Neuronal stem cell (in vitro differentiated cells): Measurements from ENCODE around the gene C3orf18.

Experiments used
- DNase-seq: peaks from one replicate; pipeline ENCODE4 v3.0.0-alpha.2; 2013; ENCODE audit warnings: low spot score
- H2AFZ ChIP-seq: one replicate; pipeline ENCODE4 v1.6.1; 2013; ENCODE audit warnings: mild to moderate bottlenecking, low read length, inconsistent platforms
- H2AK5ac ChIP-seq: 2 replicates; pipeline ENCODE4 v1.6.1; 2013; ENCODE audit warnings: low read depth, mild to moderate bottlenecking, inconsistent platforms, low read length, moderate library complexity, mixed read lengths
- H2BK120ac ChIP-seq: 2 replicates; pipeline ENCODE4 v1.6.1; 2013; ENCODE audit warnings: low read depth, mild to moderate bottlenecking, inconsistent platforms, low read length, moderate library complexity, mixed read lengths
- H2BK12ac ChIP-seq: one replicate; pipeline ENCODE4 v1.6.1; 2013; ENCODE audit warnings: low read length, inconsistent platforms
- H2BK15ac ChIP-seq: 2 replicates; pipeline ENCODE4 v1.6.1; 2013; ENCODE audit warnings: mild to moderate bottlenecking, low read length, inconsistent platforms, mixed read lengths
- H2BK5ac ChIP-seq: one replicate; pipeline ENCODE4 v1.6.1; 2013; ENCODE audit warnings: inconsistent platforms, mild to moderate bottlenecking, low read length, moderate library complexity
- H3K14ac ChIP-seq: one replicate; pipeline ENCODE4 v1.6.1; 2013; ENCODE audit warnings: low read length, inconsistent platforms
- H3K18ac ChIP-seq: 2 replicates; pipeline ENCODE4 v1.6.1; 2013; ENCODE audit warnings: low read length, inconsistent platforms
- H3K23ac ChIP-seq: 2 replicates; pipeline ENCODE4 v1.6.1; 2013; ENCODE audit warnings: low read depth, mild to moderate bottlenecking, mixed read lengths, low read length, inconsistent platforms; ENCODE audit not compliant: poor library complexity
- H3K27ac ChIP-seq: replicated peaks from 3 replicates; pipeline ENCODE4 v1.5.1; 2013; ENCODE audit warnings: low read length, inconsistent platforms
- H3K27me3 ChIP-seq, 3 experiments: 2 replicates each; pipeline ENCODE4 v1.6.1; 2013; ENCODE audit warnings: low read length in 3 of 3, mild to moderate bottlenecking in 2 of 3, inconsistent platforms in 1 of 3, low read depth in 1 of 3, mixed read lengths in 1 of 3, moderate library complexity in 1 of 3; ENCODE audit not compliant: control insufficient read depth in 3 of 3, insufficient read depth in 3 of 3
- H3K36me3 ChIP-seq, 2 donors: replicated peaks in 1 of 2; 2 replicates each; pipeline ENCODE4 v1.6.1; 2013; ENCODE audit warnings: low read length in 2 of 2; ENCODE audit not compliant: control insufficient read depth in 2 of 2, insufficient read depth in 2 of 2
- H3K4ac ChIP-seq: 2 replicates; pipeline ENCODE4 v1.6.1; 2013; ENCODE audit warnings: inconsistent platforms, mild to moderate bottlenecking, low read length, moderate library complexity
- H3K4me1 ChIP-seq, 2 donors: 1 replicate in 1 of 2; 2 replicates in 1 of 2; pipeline ENCODE4 v1.6.1; 2013; ENCODE audit warnings: low read length in 2 of 2, low read depth in 1 of 2; ENCODE audit not compliant: control insufficient read depth in 2 of 2, insufficient read depth in 1 of 2
- H3K4me2 ChIP-seq: one replicate; pipeline ENCODE4 v1.6.1; 2013; ENCODE audit warnings: mild to moderate bottlenecking, low read length, inconsistent platforms; ENCODE audit not compliant: insufficient read depth, poor library complexity, severe bottlenecking
- H3K4me3 ChIP-seq, 2 donors: 2 replicates each; pipeline ENCODE4 v1.5.1; 2013; ENCODE audit warnings: low read length in 2 of 2, mild to moderate bottlenecking in 2 of 2, inconsistent platforms in 1 of 2, moderate library complexity in 1 of 2
- H3K79me1 ChIP-seq: one replicate; pipeline ENCODE4 v1.6.1; 2013; ENCODE audit warnings: low read depth, mild to moderate bottlenecking, inconsistent platforms, low read length, moderate library complexity
- H3K9ac ChIP-seq: one replicate; pipeline ENCODE4 v1.6.1; 2013; ENCODE audit warnings: mild to moderate bottlenecking, low read depth, low read length, inconsistent platforms; ENCODE audit not compliant: poor library complexity
- H3K9me3 ChIP-seq, 2 donors: replicated peaks in 1 of 2; 2 replicates each; pipeline versions ENCODE3 to v1.6.1; 2013; ENCODE audit warnings: low read length in 2 of 2, mild to moderate bottlenecking in 2 of 2, inconsistent platforms in 1 of 2, low read depth in 1 of 2, mixed read lengths in 1 of 2, moderate library complexity in 1 of 2; ENCODE audit not compliant: control insufficient read depth in 2 of 2, insufficient read depth in 1 of 2
- H4K8ac ChIP-seq: one replicate; pipeline ENCODE4 v1.6.1; 2013; ENCODE audit warnings: low read depth, mild to moderate bottlenecking, inconsistent platforms, low read length, moderate library complexity
- H4K91ac ChIP-seq: one replicate; pipeline ENCODE4 v1.6.1; 2013; ENCODE audit warnings: low read length, low read depth, mild to moderate bottlenecking, inconsistent platforms; ENCODE audit not compliant: poor library complexity
- WGBS, 2 donors: extraction: QIAGEN DNeasy Blood & Tissue Kit; methylation state at CpG; one replicate each; pipeline ENCODE4 v1.1.7; 2013; ENCODE audit warnings: missing lambda C conversion rate in 2 of 2, mixed read lengths in 1 of 2; ENCODE audit not compliant: insufficient read length in 2 of 2, insufficient replicate concordance in 1 of 2; ENCODE audit errors: extremely low coverage in 2 of 2; 5-methylcytosine and 5-hydroxymethylcytosine counted together

The C3orf18 gene

GRCh38 chr3:50608278-50608677 lies 40.7 kb upstream of the C3orf18 start:
- no peak overlapping the region for H4K91ac ChIP-seq
- no peaks in the 10 kb centered on the region for H3K79me1 ChIP-seq
- no peak overlapping the region for H3K14ac ChIP-seq
- no peak overlapping the region for H3K9ac ChIP-seq
- peaks cover 0 to 18% (median 0%) of the 10 kb centered on the region in 3 experiments for H3K27me3 ChIP-seq
- H3K4me2 ChIP-seq: no peak overlapping the region
- H3K4me1 ChIP-seq: peaks cover 8 to 14% of the 10 kb centered on the region in 2 donors
- H3K18ac ChIP-seq: no peak overlapping the region
- H2BK15ac ChIP-seq: no peak overlapping the region
- H2AK5ac ChIP-seq: no peak overlapping the region
- H3K23ac ChIP-seq: no peak overlapping the region
- no peak overlapping the region for H2BK5ac ChIP-seq
- no peak for DNase-seq
- H3K9me3 ChIP-seq: no peaks in the 10 kb centered on the region
- peaks cover 2 to 46% of the 10 kb centered on the region in 2 donors for H3K36me3 ChIP-seq
- H3K4me3 ChIP-seq: no peak overlapping the region
- H2BK120ac ChIP-seq: no peak overlapping the region
- no peak overlapping the region for H2AFZ ChIP-seq
- no CpG with 5 or more reads among the region's 7 CpGs for WGBS, 2 donors
- no peak overlapping the region for H4K8ac ChIP-seq
- H3K27ac ChIP-seq: no peak overlapping the region
- no peak overlapping the region for H3K4ac ChIP-seq
- no peak overlapping the region for H2BK12ac ChIP-seq

GRCh38 chr3:50607271-50608091 lies 39.9 kb upstream of the C3orf18 start:
- H3K36me3 ChIP-seq: peaks cover 2 to 46% of the 10 kb centered on the region in 2 donors
- no peak overlapping the region for H2BK12ac ChIP-seq
- H3K4ac ChIP-seq: no peak overlapping the region
- H3K4me1 ChIP-seq: peaks cover 8 to 10% of the 10 kb centered on the region in 2 donors
- H3K9me3 ChIP-seq: no peaks in the 10 kb centered on the region
- no peak overlapping the region for H3K4me3 ChIP-seq
- no peak overlapping the region for H4K8ac ChIP-seq
- H2BK5ac ChIP-seq: no peak overlapping the region
- H4K91ac ChIP-seq: no peak overlapping the region
- H3K27ac ChIP-seq: no peak overlapping the region
- H3K79me1 ChIP-seq: no peaks in the 10 kb centered on the region
- no peak for DNase-seq
- H3K27me3 ChIP-seq: peaks cover 0 to 10% (median 0%) of the 10 kb centered on the region in 3 experiments
- no peak overlapping the region for H2AFZ ChIP-seq
- H2AK5ac ChIP-seq: no peak overlapping the region
- H2BK15ac ChIP-seq: no peak overlapping the region
- no CpG with 5 or more reads among the region's 29 CpGs for WGBS, 2 donors
- H3K14ac ChIP-seq: no peak overlapping the region
- peak overlapping the region; percentile 26 for H3K23ac ChIP-seq
- H2BK120ac ChIP-seq: peak overlapping the region; percentile 13
- no peak overlapping the region for H3K4me2 ChIP-seq
- H3K18ac ChIP-seq: no peak overlapping the region
- peak overlapping the region; percentile 47 for H3K9ac ChIP-seq

- no peak overlapping the region for H3K23ac ChIP-seq
- no peak overlapping the region for H3K18ac ChIP-seq
- no peak overlapping the region for H2BK5ac ChIP-seq
- peaks cover 2 to 46% of the 10 kb centered on the region in 2 donors for H3K36me3 ChIP-seq
- H3K27me3 ChIP-seq: peaks cover 0 to 6% (median 0%) of the 10 kb centered on the region in 3 experiments
- no peak overlapping the region for H2BK15ac ChIP-seq
- H2BK12ac ChIP-seq: no peak overlapping the region
- no peaks in the 10 kb centered on the region for H3K79me1 ChIP-seq
- no CpG with 5 or more reads among the region's 6 CpGs for WGBS, 2 donors
- no peak overlapping the region for H4K8ac ChIP-seq
- no peak overlapping the region for H3K4me3 ChIP-seq
- no peak for DNase-seq
- no peak overlapping the region for H4K91ac ChIP-seq
- no peak overlapping the region for H2AFZ ChIP-seq
- H2AK5ac ChIP-seq: no peak overlapping the region
- no peak overlapping the region for H3K4ac ChIP-seq
- no peak overlapping the region for H3K4me2 ChIP-seq
- H2BK120ac ChIP-seq: no peak overlapping the region
- H3K9ac ChIP-seq: no peak overlapping the region
- no peak overlapping the region for H3K14ac ChIP-seq
- peaks cover 13 to 14% of the 10 kb centered on the region in 2 donors for H3K4me1 ChIP-seq
- no peak overlapping the region for H3K27ac ChIP-seq
- H3K9me3 ChIP-seq: no peaks in the 10 kb centered on the region
Observed at GRCh38 chr3:50606596-50606995, 39.0 kb upstream of the C3orf18 start.

GRCh38 chr3:50605901-50606326 lies 38.4 kb upstream of the C3orf18 start:
- Histone ChIP-seq H3K36me3 (peaks cover 2 to 46% of the 10 kb centered on the region in 2 donors), H3K4me2 (no peak overlapping the region), H3K23ac (no peak overlapping the region), H3K4me1 (peaks cover 13 to 19% of the 10 kb centered on the region in 2 donors), H2AK5ac (no peak overlapping the region), H2AFZ (no peak overlapping the region), H3K9me3 (no peaks in the 10 kb centered on the region), H3K27ac (no peak overlapping the region), H4K8ac (no peak overlapping the region), H4K91ac (no peak overlapping the region), H3K9ac (no peak overlapping the region), H2BK12ac (no peak overlapping the region), H2BK15ac (no peak overlapping the region), H3K14ac (no peak overlapping the region), H3K4me3 (no peak overlapping the region), H2BK5ac (no peak overlapping the region), H3K18ac (no peak overlapping the region), H3K27me3 (peaks cover 0 to 6% (median 0%) of the 10 kb centered on the region in 3 experiments), H2BK120ac (no peak overlapping the region), H3K4ac (no peak overlapping the region), H3K79me1 (no peaks in the 10 kb centered on the region)
- no peak for DNase-seq
- WGBS, 2 donors: no CpG with 5 or more reads among the region's 5 CpGs
